Skeletal muscle cell (primary cell): ENCODE results near the gene COX10.
"Not testable (repeated sequence)": the region's sequence is repeated elsewhere in the genome, so short reads cannot be mapped to it uniquely, and the experiment has no call there.

Experiments
- DNase-seq: peaks from one replicate; pipeline ENCODE4 v3.0.0-alpha.2; 2010; ENCODE audit warnings: low read depth
- H3K4me3 ChIP-seq: 2 replicates; pipeline ENCODE4 v1.5.1; 2011; ENCODE audit warnings: low read depth, mild to moderate bottlenecking, control low read depth, low read length, moderate library complexity

COX10 gene

DNA sequence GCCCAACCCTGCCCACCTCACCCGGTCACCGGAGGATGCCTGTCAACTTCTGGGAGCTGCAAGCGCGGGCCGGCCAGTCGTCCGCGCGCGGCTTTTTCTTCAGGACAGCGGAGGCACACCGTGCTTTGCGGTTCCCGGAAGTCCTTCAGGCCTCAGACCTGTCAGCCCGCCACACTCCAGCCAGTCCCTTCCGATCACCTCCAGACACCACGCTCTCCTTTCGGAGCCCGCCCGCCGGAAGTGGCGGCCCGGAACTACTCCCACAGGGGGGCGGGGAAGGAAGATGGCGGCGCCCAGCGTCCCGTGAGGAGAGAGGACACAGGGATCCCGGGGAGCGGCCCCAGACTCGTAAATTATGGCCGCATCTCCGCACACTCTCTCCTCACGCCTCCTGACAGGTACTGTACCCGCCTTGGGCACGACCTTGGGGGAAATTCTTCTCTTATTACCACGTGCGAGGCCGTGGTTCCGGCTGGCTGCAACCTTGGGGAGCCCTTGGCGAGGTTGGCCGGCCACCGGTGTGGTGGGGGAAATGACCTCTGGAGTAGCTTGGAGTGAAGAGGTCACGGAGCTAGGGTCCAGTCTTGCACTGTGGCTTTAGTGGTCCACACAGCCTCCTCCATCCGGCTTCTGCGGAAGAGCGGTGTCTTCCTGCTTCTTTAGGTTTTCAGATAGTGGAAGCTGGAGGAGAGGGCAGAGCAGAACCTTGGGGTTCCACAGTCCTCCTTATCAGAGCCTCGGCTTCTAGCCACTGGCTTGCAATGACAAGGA, at the start of gene COX10:
Gene COX10, plus strand, starts transcription at position 254 of the 771 bp plus-strand sequence. Its CDS starts 102 bp downstream, at position 356.
- DNase-seq = no peak
- H3K4me3 ChIP-seq = peak within 1 kb of the TSS; percentile 91

DNA sequence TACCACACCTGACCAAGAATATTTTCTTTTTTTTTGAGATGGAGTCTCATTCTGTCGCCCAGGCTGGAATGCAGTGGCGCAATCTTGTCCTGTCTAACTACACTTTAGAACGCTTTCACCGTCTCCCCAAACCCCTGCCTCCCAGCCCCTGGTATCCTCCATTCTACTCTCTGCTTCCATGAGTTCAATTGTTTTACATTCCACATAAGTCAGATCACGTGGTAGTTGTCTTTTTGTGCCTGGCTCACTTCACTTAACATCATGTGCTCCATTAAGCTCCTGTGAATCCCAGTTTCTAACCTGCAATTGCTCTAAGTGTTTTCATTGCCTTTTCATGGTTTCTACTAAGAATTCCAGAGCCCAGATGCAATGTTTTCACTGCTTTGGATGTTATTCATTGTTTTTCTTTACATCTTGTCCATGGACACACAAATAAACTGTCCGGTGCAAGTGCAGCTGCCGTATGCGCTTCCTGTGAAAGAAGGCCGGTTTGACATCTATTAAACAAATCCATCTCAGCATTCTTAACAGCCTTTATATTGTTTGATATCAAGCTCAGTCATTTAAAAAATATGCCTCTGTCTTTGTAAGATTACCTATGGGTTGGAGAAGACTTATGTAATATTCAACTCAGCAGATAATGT, 47.5 kb upstream of the COX10 start:
- not testable (repeated sequence) for H3K4me3 ChIP-seq, DNase-seq

- not testable (repeated sequence) for H3K4me3 ChIP-seq, DNase-seq
Observed at GRCh38 chr17:14029755-14030154, 39.5 kb upstream of the COX10 start.

GRCh38 chr17:14032234-14032633, 37.1 kb upstream of the COX10 start:
- no peak overlapping the region for H3K4me3 ChIP-seq
- DNase-seq = no peak

GRCh38 chr17:14033166-14033565, 36.1 kb upstream of the COX10 start:
- no peak for DNase-seq
- no peak overlapping the region for H3K4me3 ChIP-seq

DNA sequence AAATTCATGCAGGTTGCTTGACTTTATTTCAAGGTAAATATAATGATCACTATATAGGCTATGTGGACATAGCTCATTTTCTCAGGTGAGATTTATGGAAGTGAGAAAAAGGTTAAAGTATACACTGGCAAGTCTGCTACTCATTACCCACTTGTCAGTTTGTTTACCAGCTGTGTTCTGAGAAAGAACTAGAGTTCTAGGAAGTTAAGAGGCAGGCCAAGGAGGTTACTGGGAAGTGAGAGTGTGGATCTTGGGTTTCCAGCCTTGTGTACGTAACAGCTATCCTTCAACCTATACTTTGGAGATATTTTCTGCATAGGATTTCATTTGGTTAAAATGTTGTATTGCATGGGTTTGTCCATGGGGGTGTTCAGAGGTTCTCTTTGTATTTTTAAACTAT, 31.9 kb upstream of the COX10 start:
- DNase-seq = no peak
- no peak overlapping the region for H3K4me3 ChIP-seq

- no peak for DNase-seq
- H3K4me3 ChIP-seq = no peak overlapping the region
Observed at GRCh38 chr17:14038206-14038605, 31.1 kb upstream of the COX10 start.

DNA sequence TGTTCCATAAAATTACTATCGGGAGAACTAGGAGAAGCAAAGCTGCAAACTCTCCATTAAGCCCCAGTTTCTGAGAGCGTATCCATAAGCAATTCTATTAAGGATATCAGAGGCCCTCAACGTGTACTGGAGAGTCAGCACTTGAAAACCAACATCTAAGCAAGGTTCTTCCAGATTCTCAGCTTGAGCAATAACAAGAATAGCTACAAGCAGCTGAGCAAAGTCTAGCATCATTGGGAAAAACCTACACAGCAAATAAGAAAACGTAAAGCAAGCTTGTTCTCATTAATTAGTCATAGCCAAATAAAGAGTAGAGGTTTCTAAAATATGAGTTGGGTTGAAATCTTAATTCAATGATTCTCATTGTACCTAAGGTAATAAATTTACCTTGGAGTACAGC, 26.9 kb upstream of the COX10 start:
- no peak for DNase-seq
- H3K4me3 ChIP-seq = no peak overlapping the region

DNA sequence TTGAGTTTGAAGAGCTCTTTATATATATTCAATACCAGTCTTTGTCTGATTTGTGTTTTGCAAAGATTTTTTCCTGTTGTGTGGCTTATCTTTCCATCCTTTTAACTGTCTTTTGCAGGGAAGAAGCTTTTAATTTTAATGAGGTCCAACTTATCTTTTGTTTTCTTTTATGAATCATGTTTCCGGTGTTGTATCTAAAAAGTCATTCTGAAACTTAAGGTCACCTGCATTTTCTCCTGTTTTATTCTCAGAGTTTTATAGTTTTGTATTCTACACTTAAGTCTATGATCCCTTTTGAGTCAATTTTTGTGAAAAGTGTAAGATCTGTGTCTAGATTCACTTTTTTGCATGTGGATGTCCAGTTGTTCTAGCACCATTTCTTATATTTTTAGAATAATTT, 24.6 kb upstream of the COX10 start:
- no peak for DNase-seq
- H3K4me3 ChIP-seq = no peak overlapping the region

DNA sequence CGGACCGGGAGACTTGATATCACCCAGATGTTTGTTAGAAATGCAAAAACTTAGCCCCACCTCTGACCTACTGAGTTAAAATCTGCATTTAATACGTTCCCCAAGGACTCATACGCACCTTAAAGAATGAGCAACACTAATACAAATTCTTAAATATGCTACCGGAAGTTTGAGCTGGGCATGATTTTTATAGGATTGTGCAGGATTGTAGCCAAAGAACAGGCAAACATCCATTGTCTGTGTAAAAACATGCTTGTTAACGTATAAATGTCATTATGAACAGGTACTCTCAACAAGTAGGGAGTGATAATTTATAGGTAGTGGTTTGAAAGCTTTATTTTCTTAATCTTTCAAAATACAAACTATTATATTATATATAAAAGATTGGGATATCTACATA, 22.3 kb upstream of the COX10 start:
- no peak overlapping the region for H3K4me3 ChIP-seq
- no peak for DNase-seq

GRCh38 chr17:14047591-14047990, 21.7 kb upstream of the COX10 start:
- no peak for DNase-seq
- H3K4me3 ChIP-seq = no peak overlapping the region

- no peak for DNase-seq
- no peak overlapping the region for H3K4me3 ChIP-seq
Observed at GRCh38 chr17:14048169-14048568, 21.1 kb upstream of the COX10 start.

DNA sequence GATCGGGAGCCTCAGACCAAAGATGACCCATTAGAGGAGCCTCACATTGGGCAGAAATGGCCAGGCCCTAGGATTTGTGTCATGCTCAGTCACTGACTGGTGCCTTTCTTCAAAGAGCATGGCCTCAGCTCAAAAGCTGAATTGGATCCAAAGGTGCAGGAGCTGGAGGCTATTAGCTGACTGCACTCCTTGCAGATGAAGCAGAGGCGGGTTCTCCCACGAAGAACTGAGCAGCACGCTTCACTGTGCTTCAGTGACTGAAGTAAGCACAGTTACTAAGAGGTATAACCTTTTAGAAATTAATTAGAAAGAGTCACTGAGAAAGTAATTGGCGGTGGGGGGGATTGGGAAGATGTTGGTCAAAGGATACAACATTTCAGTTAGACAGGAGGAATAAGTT, 18.7 kb upstream of the COX10 start:
- H3K4me3 ChIP-seq = no peak overlapping the region
- no peak for DNase-seq

DNA sequence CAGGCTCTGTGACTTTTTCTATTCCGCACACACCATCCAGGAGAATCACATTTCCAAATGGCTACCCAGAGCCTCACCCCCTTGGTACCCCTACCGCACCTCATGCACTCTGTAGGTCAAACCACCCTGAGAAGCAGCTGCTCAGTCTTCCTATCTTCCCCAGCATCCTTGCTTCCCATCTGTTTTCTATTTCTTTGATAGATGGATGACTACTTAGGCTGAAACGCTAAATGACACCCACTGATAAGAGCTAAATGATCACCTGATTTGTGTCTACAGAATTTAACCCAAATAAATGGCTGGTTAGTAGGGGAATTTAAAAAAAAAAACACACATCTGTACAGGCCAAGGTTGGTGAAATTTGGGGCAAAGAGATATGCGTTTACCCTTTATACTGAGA, 17.6 kb upstream of the COX10 start:
- H3K4me3 ChIP-seq = no peak overlapping the region
- DNase-seq = no peak

DNA sequence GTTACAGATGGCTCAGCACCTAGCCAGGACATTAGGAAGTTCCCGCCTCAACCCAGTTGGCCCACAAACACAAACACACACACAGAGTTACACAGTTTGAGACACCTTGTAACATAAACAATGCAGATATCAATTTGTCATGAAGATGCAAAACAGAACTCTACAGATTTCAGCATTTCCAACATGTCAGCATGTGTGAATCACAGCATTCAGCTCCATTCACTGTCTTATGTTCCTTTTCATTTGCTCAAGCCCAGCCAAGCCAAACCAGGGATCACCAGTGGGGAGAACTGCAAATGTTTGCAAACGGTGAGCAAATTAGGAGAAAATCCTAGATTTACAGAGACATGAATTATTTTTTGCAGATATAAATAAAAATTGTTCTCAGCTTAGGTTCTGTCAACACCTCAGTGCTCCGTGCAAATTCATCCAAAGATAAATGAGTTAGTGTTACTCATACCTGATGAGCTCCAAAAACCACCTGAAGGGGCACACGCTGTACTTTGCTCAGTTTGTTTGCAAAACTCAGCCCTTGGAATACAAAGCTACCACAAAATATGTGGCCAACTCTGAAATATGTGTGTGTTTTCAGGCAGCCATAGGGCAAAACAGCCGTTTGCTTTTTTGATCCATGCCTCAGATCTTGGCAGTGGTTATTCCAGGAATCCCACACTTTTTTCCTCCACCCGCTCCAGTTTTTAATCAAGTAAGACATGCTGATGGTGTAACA, 16.3 kb upstream of the COX10 start:
- no peak for DNase-seq
- no peak overlapping the region for H3K4me3 ChIP-seq

- no peak overlapping the region for H3K4me3 ChIP-seq
- no peak for DNase-seq
Observed at GRCh38 chr17:14057591-14057990, 11.7 kb upstream of the COX10 start.

GRCh38 chr17:14058051-14058450, 11.3 kb upstream of the COX10 start:
- no peak overlapping the region for H3K4me3 ChIP-seq
- DNase-seq = no peak

GRCh38 chr17:14060706-14061105, 8.6 kb upstream of the COX10 start:
- no peak for DNase-seq
- no peak overlapping the region for H3K4me3 ChIP-seq

DNA sequence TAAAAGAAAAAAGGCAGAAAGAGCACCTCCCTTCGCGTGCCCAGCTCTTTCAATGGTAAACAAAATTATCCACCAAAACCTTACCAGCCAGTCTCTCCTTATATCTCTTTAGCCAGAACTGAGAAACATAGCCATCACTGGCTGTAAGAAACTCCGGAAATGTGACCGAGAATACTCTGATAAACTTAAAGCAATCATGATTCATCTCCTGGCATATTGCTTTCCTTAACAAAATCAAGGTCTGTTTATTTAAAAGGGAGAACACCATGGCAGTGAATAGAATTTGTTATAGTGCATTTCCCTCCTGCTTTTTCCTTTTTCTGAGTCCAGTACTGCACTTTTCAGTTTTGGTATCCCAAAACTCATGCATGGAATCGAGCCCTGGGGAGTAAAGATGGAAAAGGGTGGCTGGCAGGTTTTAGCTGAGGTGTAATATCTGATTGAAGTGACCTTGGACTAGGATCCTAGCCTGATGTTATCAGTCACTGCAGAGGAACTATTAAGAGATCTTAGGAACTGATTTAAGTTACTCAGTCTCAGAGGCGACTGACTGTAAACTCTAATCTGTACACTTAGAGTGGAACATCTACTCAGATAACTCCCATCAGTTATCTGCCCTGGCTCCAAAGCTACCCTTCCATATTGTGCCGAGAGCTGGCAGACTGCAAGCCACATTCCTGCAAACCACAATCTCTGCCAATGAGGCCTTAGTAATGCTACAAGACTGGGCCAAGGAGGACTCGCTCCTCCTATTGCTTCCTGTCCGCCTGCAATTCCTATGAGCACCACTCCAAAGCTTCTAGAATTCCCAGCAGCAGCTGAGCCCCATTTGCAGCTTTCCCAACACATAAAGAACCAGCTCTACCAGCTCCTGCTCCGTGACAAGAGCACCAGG, 7.4 kb upstream of the COX10 start:
- H3K4me3 ChIP-seq = no peak overlapping the region
- peak; percentile 61 for DNase-seq

DNA sequence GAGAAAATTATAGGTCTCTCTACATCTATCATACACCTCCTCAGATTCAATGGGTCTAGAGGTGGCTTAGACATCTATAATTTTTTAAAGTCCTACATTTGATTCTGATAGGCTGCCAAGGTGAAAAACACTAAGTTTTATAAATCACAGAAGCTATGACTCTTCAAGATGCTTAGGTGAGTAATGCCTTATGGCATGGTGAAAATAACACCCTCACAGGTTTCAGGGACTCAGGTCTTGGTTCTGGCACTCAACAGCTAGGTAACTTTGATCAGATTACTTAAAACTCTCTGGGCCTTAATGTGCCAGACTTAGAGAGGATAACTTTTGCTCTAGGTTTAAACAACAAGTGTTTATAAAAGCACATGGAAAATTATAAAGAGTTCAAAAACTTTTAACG, 2.0 kb upstream of the COX10 start:
- no peak overlapping the region for H3K4me3 ChIP-seq
- DNase-seq = no peak
